Stomach (tissue), 9 donors: ENCODE results near the gene HES3. TPM values are rescaled to one million over a fixed set of nuclear protein-coding genes. Genes with fewer than 3 reads are reported as not detected.

Experiments used
- DNase-seq, 2 donors: peaks; one replicate each; pipeline versions ENCODE4 v3.0.0 to v3.0.0-alpha.2; 2013 to 2019
- H3K27ac ChIP-seq, 5 donors: fragments of 200-600 bp in 4 of 5; sonication (generic) in 4 of 5; one replicate each; pipeline ENCODE4 v1.5.1; 2013 to 2019; ENCODE audit warnings: mild to moderate bottlenecking in 1 of 5, moderate library complexity in 1 of 5
- H3K27me3 ChIP-seq, 3 donors: fragments of 200-600 bp; sonication (generic); one replicate each; pipeline ENCODE4 v1.5.1; 2017 to 2019; ENCODE audit warnings: mixed run types in 1 of 3
- H3K36me3 ChIP-seq, 4 donors: fragments of 200-600 bp; sonication (generic); 1 replicate in 3 of 4; 2 replicates in 1 of 4; pipeline ENCODE4 v1.5.1; 2016 to 2019
- H3K4me1 ChIP-seq, 4 donors: fragments of 200-600 bp; sonication (generic); one replicate each; pipeline ENCODE4 v1.5.1; 2016 to 2019
- H3K4me3 ChIP-seq, 4 donors: fragments of 200-600 bp; sonication (generic) in 3 of 4; one replicate each; pipeline ENCODE4 v1.5.1; 2016 to 2019; ENCODE audit warnings: mild to moderate bottlenecking in 1 of 4
- H3K9me3 ChIP-seq, 4 donors: fragments of 200-600 bp; sonication (generic); one replicate each; pipeline ENCODE4 v1.5.1; 2016 to 2019
- EP300 ChIP-seq: sonication (generic); formaldehyde crosslinking; IDR thresholded peaks from one replicate; pipeline ENCODE4 v1.6.1; 2017; ENCODE audit warnings: antibody characterized with exemption
- POLR2A ChIP-seq, 4 donors: fragments of 450-650 bp; IDR thresholded peaks; one replicate each; pipeline ENCODE4 v1.6.1; 2016; ENCODE audit warnings: antibody characterized with exemption in 4 of 4, control low read depth in 2 of 4, mild to moderate bottlenecking in 1 of 4, moderate library complexity in 1 of 4
- POLR2AphosphoS5 ChIP-seq, 3 donors: sonication (generic); formaldehyde crosslinking; IDR thresholded peaks; one replicate each; pipeline ENCODE4 v1.6.1; 2016; ENCODE audit warnings: antibody characterized with exemption in 3 of 3
- WGBS, 5 donors: extraction: QIAGEN DNeasy Blood & Tissue Kit in 3 of 5; methylation state at CpG; one replicate each; pipeline versions ENCODE4 v1.1.5 to v1.1.7; 2013 to 2018; 5-methylcytosine and 5-hydroxymethylcytosine counted together
- intact Hi-C: fragments of 100-400 bp; cut with DNase I; formaldehyde crosslinking; loops from one replicate; pipeline ENCODE4 v1.15.1; 2023; ENCODE audit warnings: low total_unique reads
- polyA plus RNA-seq, 3 donors: library from polyadenylated mRNA; stranded (reverse); fragments of 200-250 nt; gene quantifications; one replicate each; pipeline ENCODE4 v1.2.3, GENCODE V29; 2013
- total RNA-seq, 5 donors: library from RNA; depleted of rRNA; stranded (reverse); fragments of >200 nt; gene quantifications; one replicate each; pipeline versions ENCODE4 v1.1.0 to v1.2.3, GENCODE V29; 2014 to 2016
- TF ChIP-seq, protein P1 (sequence below), 7 experiments: fragments of 450-650 bp in 4 of 7; fragments of 200-600 bp in 3 of 7; sonication (generic) in 3 of 7; IDR thresholded peaks; one replicate each; pipeline ENCODE4 v1.5.1; 2016 to 2019; ENCODE audit warnings: antibody characterized with exemption in 7 of 7, control low read depth in 2 of 7, mild to moderate bottlenecking in 1 of 7
- donor health status: healthy with polysubstance abuse.
- donor health status: Bipolar disorder and iron deficiency.
- donor health status: healthy.

The HES3 gene
- total and polyA plus RNA-seq, 8 donors, result not detected

DNA sequence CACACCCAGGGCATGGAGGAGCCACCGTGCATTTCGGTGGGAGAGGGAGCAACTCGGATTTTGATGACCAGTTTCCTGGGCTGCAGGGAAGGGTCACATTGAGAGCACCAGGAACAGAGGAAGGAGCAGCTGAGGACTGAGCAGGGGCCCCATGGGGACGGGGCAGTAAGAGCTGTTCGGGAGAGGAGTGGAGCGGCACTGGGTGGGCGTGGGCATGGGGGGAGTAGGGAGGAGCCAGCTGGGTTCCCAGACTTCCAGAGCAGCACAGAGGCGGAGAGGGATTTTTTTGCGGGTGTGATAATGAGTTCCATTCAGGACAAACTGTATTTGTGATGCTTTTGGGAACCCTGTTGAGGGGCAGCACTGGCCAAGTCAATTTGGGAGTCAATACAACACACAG is 34.3 kb downstream of the HES3 start:
- H3K27ac ChIP-seq, result no peak overlapping the region
- DNase-seq, result no peak
- WGBS, 5 donors, result 82 to 86% (median 84%) methylated on average over 9 of the region's 9 CpGs
- no peak overlapping the region for H3K4me3 ChIP-seq
- intact Hi-C loops, result no loop called here
- TF ChIP-seq, protein P1, sequence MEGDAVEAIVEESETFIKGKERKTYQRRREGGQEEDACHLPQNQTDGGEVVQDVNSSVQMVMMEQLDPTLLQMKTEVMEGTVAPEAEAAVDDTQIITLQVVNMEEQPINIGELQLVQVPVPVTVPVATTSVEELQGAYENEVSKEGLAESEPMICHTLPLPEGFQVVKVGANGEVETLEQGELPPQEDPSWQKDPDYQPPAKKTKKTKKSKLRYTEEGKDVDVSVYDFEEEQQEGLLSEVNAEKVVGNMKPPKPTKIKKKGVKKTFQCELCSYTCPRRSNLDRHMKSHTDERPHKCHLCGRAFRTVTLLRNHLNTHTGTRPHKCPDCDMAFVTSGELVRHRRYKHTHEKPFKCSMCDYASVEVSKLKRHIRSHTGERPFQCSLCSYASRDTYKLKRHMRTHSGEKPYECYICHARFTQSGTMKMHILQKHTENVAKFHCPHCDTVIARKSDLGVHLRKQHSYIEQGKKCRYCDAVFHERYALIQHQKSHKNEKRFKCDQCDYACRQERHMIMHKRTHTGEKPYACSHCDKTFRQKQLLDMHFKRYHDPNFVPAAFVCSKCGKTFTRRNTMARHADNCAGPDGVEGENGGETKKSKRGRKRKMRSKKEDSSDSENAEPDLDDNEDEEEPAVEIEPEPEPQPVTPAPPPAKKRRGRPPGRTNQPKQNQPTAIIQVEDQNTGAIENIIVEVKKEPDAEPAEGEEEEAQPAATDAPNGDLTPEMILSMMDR (IDR thresholded peaks at IDR 0.05), result no peak
- TF ChIP-seq EP300, result no peak
- TF ChIP-seq POLR2AphosphoS5 (IDR thresholded peaks at IDR 0.05), result no peak
- TF ChIP-seq POLR2A (IDR thresholded peaks at IDR 0.05), result no peak
- H3K27me3 ChIP-seq, result no peaks in the 10 kb centered on the region
- no peaks in the 10 kb centered on the region for H3K9me3 ChIP-seq
- H3K36me3 ChIP-seq, result peaks cover 0 to 8% (median 0%) of the 10 kb centered on the region in 4 donors
- peaks cover 0 to 17% (median 7%) of the 10 kb centered on the region in 4 donors for H3K4me1 ChIP-seq

DNA sequence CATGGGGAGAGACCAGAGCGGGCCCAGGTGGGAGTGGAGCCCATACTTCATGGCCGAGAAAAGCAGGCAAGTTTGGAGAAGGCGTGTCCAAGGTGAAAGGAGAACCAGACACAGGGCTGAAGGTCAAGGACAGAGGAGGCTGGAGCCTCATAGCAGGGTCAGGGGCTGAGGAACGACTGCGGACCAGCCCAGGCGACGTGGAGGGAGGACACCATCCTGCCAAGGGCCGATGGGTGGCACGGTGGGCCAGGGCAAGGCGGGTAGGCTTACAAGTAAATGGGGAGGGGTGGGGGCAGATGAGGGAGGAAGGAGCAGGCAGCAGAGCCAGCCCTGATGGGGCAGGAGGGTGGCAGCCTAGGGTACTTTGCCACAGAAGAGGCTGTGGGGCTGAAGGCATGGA is 35.1 kb downstream of the HES3 start:
- H3K36me3 ChIP-seq, result peaks cover 0 to 8% (median 0%) of the 10 kb centered on the region in 4 donors
- 88 to 96% (median 90%) methylated on average over 10 of the region's 10 CpGs for WGBS, 5 donors
- H3K4me1 ChIP-seq, result peaks cover 0 to 14% (median 6%) of the 10 kb centered on the region in 4 donors
- no peak overlapping the region for H3K27ac ChIP-seq
- intact Hi-C loops, result no loop called here
- no peak for DNase-seq
- H3K27me3 ChIP-seq, result no peaks in the 10 kb centered on the region
- TF ChIP-seq EP300 (no peak), POLR2AphosphoS5 (IDR thresholded peaks at IDR 0.05) (no peak), POLR2A (IDR thresholded peaks at IDR 0.05) (no peak)
- TF ChIP-seq, protein P1 (IDR thresholded peaks at IDR 0.05), result no peak
- H3K9me3 ChIP-seq, result no peaks in the 10 kb centered on the region
- no peak overlapping the region for H3K4me3 ChIP-seq

DNA sequence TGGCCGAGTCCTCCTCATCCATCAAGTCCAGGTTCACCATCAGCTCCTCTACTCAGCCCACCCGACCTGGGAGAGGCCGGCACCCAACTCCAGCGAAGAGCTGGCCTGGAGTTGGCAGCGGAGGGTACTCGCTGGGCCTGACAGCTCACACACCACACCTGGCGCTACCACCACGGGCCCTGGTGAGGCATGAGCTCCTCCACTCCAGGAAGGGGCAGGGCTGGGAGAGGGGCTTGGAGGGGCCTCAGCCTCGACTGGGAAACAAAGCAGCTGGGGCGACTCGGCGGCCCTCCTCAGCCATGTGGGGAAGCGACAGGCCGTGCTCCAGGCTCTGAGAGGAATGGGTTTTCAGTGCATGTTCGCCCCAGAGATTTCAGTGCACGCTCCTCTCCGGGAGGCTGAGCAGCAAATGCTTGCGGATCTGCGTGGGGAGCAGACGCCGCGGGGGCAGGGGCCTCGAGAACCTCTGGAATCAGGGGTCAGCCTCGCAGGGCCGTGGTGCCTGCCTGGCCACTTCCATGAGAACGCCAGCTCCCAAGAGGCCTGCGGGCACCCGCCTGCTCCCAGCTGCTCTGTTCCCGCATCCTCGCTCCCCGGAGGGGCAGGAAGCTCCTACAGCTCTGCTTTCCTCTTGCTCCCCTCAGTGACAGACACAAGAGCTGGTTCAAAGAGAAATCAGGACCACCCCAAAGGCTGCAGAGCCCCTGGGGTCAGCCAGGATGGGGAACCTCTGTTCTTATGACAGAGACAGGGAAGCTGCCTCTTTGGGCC is 35.8 kb downstream of the HES3 start:
- H3K4me1 ChIP-seq, result peaks cover 0 to 14% (median 6%) of the 10 kb centered on the region in 4 donors
- no peak overlapping the region for H3K27ac ChIP-seq
- intact Hi-C loops, result no loop called here
- H3K9me3 ChIP-seq, result no peaks in the 10 kb centered on the region
- H3K27me3 ChIP-seq, result no peaks in the 10 kb centered on the region
- TF ChIP-seq EP300 (no peak), POLR2A (IDR thresholded peaks at IDR 0.05) (no peak), POLR2AphosphoS5 (IDR thresholded peaks at IDR 0.05) (no peak)
- TF ChIP-seq, protein P1 (IDR thresholded peaks at IDR 0.05), result no peak
- DNase-seq, result no peak
- WGBS, 5 donors, result 87 to 96% (median 93%) methylated on average over 5 to 31 of the region's 31 CpGs
- no peak overlapping the region for H3K4me3 ChIP-seq
- peaks cover 0 to 8% (median 0%) of the 10 kb centered on the region in 4 donors for H3K36me3 ChIP-seq

DNA sequence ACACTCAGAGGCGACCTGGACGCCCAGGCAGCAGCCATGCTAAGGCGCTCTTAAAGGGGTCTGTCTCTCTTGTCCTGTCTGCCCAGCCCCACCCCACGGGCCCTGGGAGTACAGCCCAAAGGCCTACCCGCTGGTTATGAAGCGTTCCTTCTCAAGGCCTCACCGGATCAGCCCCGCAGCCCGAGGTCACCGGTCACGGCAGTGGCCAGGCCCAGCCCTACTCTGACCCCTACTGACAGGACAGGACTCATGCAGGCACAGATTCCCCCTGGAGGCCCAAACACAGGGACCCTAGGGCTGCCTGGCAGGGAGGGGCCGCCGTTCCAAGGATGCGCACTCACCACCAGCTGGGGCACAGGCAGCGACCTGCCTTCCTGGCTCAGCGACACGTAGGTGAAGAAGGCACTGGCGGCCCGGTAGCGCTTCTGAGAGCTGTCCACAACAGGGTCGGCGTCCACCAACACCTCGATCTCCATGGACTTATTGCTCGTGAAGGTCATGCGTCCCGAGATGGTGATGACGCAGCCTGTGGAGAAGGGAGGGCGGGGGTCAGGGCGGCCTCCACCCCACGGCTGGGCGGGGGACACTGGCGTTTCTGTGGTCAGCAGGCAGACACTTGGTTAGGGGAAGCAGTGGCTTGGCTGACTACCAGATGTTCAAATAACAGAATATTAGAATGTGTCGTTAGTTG is 36.9 kb downstream of the HES3 start:
- H3K4me3 ChIP-seq, result no peak overlapping the region
- WGBS, 5 donors, result 80 to 83% (median 82%) methylated on average over 23 to 33 of the region's 33 CpGs
- no peaks in the 10 kb centered on the region for H3K9me3 ChIP-seq
- DNase-seq, result no peak
- intact Hi-C loops, result no loop called here
- no peaks in the 10 kb centered on the region for H3K27me3 ChIP-seq
- peaks cover 0 to 12% (median 5%) of the 10 kb centered on the region in 4 donors for H3K4me1 ChIP-seq
- no peak for TF ChIP-seq POLR2A (IDR thresholded peaks at IDR 0.05)
- TF ChIP-seq, protein P1 (IDR thresholded peaks at IDR 0.05), result peak in 1 of 7 experiments; percentile 19
- peaks cover 0 to 8% (median 0%) of the 10 kb centered on the region in 4 donors for H3K36me3 ChIP-seq
- H3K27ac ChIP-seq, result peak overlapping the region in 1 of 5 donors; percentile 34
